Stomach (tissue), 4 donors: Measurements from ENCODE around the gene NR2C1.

Experiments
- EP300 ChIP-seq: sonication (generic); formaldehyde crosslinking; IDR thresholded peaks from one replicate; pipeline ENCODE4 v1.6.1; 2017; ENCODE audit warnings: antibody characterized with exemption
- POLR2A ChIP-seq, 4 donors: fragments of 450-650 bp; IDR thresholded peaks; one replicate each; pipeline ENCODE4 v1.6.1; 2016; ENCODE audit warnings: antibody characterized with exemption in 4 of 4, control low read depth in 2 of 4, mild to moderate bottlenecking in 1 of 4, moderate library complexity in 1 of 4
- POLR2AphosphoS5 ChIP-seq, 3 donors: sonication (generic); formaldehyde crosslinking; IDR thresholded peaks; one replicate each; pipeline ENCODE4 v1.6.1; 2016; ENCODE audit warnings: antibody characterized with exemption in 3 of 3
- TF ChIP-seq, protein P1 (sequence below), 7 experiments: fragments of 450-650 bp in 4 of 7; fragments of 200-600 bp in 3 of 7; sonication (generic) in 3 of 7; IDR thresholded peaks; one replicate each; pipeline ENCODE4 v1.5.1; 2016 to 2019; ENCODE audit warnings: antibody characterized with exemption in 7 of 7, control low read depth in 2 of 7, mild to moderate bottlenecking in 1 of 7

DNA sequence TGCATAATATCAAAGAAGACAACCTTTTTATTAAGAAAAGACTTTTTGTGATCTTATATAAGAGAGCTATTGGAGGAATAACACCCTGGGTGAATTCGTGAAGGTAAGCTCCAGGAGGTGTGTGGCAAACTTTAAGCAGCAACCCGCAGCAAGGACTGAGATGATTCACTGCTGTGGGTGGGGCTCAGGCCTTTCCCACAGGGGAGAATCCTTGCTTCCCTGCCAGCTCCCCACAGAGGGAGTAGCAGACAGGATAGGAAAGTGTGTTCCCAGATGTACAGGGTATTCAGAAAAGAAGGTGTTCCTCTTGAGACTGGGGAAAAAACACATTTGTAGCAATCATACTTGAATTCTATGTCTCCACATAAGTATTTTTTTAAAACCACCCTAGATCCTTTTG lies 79.1 kb downstream of the NR2C1 start:
- TF ChIP-seq POLR2A (IDR thresholded peaks at IDR 0.05) (no peak), EP300 (no peak), POLR2AphosphoS5 (IDR thresholded peaks at IDR 0.05) (no peak)
- TF ChIP-seq, protein P1, sequence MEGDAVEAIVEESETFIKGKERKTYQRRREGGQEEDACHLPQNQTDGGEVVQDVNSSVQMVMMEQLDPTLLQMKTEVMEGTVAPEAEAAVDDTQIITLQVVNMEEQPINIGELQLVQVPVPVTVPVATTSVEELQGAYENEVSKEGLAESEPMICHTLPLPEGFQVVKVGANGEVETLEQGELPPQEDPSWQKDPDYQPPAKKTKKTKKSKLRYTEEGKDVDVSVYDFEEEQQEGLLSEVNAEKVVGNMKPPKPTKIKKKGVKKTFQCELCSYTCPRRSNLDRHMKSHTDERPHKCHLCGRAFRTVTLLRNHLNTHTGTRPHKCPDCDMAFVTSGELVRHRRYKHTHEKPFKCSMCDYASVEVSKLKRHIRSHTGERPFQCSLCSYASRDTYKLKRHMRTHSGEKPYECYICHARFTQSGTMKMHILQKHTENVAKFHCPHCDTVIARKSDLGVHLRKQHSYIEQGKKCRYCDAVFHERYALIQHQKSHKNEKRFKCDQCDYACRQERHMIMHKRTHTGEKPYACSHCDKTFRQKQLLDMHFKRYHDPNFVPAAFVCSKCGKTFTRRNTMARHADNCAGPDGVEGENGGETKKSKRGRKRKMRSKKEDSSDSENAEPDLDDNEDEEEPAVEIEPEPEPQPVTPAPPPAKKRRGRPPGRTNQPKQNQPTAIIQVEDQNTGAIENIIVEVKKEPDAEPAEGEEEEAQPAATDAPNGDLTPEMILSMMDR (IDR thresholded peaks at IDR 0.05) = no peak
